Globus pallidus (tissue), 1 donor: ENCODE results near the gene AIG1.
"Not testable (repeated sequence)": the region's sequence is repeated elsewhere in the genome, so short reads cannot be mapped to it uniquely, and the experiment has no call there.

Experiments used
- DNase-seq: peaks from one replicate; pipeline ENCODE4 v3.0.0-alpha.2; 2015; ENCODE audit warnings: low spot score

AIG1 gene

GRCh38 chr6:143279385-143279784 is 218.7 kb downstream of the AIG1 start:
- no peak for DNase-seq

- no peak for DNase-seq
Observed at GRCh38 chr6:143283887-143284645, 223.4 kb downstream of the AIG1 start.

- DNase-seq, result no peak
Observed at GRCh38 chr6:143286251-143286795, 225.6 kb downstream of the AIG1 start.

- DNase-seq, result no peak
Observed at GRCh38 chr6:143288923-143289322, 228.2 kb downstream of the AIG1 start.

DNA sequence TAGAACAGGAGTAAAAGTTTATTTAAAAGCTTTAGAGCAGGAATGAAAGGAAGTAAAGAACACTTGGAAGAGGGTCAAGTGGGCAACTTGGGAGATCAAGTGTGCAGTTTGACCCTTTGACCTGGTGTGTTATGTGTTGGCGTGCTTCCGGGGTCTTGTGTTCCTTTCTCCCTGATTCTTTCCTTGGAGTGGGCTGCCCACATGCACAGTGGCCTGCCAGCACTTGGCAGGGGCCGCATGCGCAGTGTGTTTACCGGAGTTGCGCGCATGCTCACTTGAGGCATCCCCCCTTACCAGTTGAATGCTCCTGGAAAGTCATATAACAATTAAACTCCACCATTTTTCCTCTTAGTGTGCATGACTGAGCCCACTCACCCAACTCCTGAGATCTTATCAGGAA is 229.5 kb downstream of the AIG1 start:
- no peak for DNase-seq

GRCh38 chr6:143293523-143293922 is 232.8 kb downstream of the AIG1 start:
- no peak for DNase-seq

DNA sequence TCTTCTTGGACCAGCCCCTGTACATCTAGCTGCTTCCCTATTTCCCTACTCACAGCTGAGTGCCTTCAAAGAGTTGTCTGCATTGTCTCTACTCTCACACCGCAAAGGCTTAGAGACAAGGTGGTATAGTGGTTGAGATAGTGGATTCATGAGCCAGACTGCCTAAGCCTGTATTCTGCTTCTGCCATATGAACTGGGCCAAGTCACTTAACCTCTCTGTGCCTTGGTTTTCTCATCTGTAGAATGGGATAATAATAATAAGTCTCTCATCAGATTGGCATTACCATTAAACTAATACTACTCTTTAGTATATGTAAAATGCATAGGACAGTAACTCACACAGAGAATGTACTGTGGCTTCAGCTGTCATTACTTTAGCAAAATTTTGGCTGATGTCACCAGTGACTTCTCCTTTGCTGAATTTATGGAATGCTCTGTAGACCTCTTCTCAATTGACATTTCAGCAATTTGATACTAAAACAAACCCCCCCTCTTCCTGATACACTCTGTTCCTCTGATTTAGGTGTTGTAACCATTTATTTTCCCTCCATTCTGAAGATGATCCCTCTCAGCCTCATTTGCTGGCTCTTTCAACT is 233.7 kb downstream of the AIG1 start:
- DNase-seq, result no peak

DNA sequence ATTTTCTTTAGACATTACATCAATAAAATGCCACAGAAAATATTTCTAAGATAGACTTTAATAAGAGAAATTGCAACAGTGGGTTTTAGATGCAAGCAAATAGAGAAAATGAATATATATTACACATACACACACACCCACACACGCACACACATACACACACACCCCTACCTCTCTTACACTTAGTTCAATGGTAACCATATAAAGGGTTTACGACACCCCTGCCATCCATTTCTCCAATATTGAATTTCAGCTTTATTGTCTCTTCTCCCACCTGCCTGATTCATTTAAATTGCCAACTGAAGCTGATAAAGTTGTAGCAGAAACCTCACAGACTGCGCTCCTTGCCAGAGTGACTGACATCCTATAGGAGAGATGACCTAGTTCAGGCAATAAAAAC is 235.2 kb downstream of the AIG1 start:
- no peak for DNase-seq

GRCh38 chr6:143298071-143298470 is 237.4 kb downstream of the AIG1 start:
- DNase-seq, result no peak

DNA sequence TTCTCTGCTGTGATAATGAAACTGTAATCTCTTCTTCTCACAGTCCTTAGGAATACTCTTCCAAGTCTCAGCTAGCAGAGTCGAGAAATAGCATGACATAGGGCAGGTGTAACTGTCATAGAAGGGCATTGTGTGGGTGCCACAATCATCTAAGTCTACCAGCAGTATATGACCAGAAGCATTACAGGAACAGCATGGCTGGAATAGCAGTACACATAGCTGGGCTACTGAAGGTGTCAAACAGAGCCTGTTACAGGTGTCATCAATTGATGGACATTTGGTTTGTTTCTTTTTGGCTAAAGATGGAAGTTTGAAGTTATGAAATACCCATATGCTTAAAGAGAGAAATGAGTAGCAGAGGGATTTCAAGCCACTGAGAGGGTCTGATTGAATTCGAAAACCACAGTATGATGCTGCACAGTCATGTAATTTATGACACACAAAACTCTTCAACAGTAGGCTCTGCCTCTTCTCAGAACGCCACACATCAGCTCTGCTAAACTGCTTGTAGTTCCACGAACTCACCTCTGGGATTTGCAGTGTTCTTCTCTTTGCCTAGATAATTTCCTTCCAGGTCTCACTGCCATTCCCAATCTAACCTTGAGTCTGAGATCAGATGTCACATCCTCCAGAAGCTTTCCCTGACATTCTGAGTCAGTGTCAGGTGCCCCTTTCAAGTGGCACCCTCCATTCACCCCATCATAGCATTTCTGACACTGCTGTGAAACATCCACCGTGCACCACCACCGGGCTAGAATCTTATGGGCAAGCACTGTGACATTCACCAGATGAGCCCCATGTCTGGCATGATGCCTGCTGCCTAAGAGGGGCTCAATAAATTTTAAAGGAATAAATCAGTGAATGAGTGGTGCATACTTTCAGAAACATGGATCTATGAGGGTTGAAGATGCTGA is 238.8 kb downstream of the AIG1 start:
- no peak for DNase-seq

- no peak for DNase-seq
Observed at GRCh38 chr6:143301188-143301587, 240.5 kb downstream of the AIG1 start.

GRCh38 chr6:143307760-143308159 is 247.1 kb downstream of the AIG1 start:
- DNase-seq, result not testable (repeated sequence)

DNA sequence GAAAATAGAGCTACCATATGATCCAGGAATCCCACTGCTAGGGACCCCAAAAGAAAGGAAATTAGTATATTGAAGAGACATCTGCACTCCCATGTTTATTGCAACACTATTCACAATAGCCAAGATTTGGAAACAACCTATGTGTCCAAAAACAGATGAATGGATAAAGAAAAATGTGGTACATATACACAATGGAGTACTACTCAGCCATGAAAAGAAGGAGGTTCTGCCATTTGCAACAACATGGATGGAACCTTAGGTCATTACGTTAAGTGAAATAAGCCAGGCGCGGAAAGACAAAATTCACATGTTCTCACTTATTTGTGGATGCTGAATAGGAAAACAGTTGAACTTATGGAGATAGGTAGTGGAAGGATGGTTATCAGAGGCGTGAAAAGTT is 252.5 kb downstream of the AIG1 start:
- DNase-seq, result no peak

GRCh38 chr6:143321491-143322086 is 260.9 kb downstream of the AIG1 start:
- DNase-seq, result no peak

DNA sequence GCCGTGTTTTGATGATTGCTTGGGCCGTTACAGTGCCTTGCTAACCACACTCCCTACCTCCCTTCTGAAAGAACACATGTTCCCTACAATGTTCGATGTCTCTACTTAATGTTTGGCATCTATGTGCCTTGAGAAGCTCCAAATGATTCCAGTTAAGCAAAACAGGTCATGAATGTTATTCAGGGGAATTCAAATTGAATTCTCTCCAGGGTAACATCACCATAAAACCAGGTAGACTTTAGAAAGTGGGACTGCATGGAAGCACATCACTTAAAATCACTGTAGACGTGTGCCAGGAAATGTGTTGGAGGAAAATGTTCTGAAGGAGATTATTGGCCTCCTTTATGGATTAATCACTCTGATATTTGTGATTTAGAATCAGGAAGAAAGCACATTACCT is 261.7 kb downstream of the AIG1 start:
- no peak for DNase-seq

DNA sequence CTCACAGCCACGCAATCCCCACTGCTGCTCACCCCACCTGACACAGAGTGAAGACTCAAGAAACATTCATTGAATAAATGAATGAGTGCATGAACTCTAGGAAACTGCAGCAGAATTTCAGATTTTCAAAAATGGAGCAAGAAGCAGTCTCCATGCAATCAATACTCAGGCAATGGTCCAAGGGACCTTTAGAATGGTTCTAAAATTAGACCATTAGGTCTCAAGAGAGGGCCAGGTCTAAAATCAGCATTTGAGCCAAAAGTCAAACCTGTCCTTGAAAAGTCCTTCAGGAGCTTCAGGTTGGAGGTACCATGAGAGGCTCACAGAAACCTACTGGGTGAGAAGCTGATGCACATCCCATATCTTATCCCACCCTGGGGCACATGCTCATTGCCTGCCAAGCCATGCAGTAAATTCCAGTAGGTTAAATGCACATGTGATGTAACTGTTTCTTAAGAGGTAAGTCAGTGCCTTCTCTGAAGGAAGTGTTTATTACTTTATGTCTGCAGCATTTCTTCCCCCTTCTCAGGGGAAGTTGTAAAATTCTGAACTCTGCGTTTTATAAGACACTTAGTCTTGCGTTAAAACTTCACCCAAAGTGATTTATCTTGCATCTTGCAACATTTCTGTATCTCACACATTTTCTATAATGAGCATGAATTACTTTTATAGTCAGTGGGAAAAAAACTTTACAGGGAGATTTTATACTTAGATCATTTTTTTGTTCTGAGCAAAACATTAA is 263.2 kb downstream of the AIG1 start:
- no peak for DNase-seq

DNA sequence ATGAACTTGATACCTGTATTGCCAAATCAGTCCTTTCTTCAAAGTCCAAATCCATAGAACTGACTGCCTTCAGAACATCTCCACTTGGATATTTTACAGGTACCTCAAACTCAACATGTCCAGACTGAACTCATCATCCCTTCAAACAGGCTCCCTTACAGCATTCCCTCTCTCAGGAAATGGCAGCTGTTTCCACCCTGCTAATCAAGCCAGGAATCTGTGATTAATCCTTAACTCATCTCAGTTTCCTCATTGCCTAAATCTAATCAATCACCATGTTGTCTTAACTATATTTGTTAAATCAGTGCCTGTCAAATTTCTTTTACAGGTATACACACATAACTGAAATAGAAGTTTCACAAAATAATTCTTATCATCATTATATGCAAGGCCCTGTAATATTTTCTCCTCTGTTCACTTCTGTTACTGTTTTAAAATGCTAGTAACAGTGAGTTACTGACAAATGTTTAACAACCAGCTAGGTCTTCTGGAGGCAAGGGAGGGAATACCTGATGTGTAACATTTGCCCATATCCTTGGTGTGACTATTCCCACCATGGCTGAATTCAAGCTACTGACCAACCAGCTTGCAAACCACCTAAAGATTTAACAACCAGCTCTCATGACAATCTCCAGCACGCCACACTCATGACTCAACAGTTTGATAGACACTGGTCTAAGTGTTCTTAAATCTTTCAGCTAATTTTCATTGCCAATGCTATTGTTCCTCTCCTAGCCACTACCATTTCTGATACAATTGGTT is 264.9 kb downstream of the AIG1 start:
- no peak for DNase-seq

- DNase-seq, result no peak
Observed at GRCh38 chr6:143328876-143329275, 268.2 kb downstream of the AIG1 start.

DNA sequence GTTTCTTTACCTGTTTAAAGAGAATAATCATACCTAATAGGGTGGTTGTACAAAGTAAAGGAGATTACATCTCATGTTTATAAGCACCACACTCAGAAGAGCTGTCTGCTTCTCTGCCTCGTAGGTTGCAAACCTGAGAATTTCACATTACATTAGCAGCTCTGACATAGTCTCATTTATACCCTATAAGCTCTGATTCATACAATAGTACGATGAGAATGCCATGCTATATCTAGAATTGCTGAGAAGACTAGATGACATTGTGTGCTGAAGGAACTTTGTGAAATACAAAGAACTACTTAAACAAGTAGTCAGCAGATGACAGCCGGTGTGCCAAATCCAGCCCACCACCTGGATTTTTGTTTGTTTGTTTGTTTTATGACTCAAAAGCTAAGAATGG is 268.6 kb downstream of the AIG1 start:
- DNase-seq, result no peak

DNA sequence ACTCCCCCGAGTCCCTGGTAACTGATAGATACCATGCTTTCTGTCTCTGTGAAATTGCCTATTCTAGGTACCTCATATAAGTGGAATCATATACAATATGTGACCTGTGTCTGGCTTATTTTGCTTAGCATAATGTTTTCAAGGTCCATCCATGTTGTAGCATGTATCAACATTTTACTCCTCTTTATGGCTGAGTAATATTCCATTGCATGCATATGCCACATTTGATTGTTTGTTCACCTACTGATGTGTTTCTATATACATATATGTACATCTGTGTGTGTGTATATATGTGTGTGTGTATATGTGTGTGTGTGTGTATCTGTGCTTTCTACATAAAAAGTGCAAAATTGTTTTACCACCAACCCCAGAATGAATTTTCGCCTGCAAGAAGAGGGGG is 270.7 kb downstream of the AIG1 start:
- DNase-seq, result no peak
